Right kidney (tissue), 1 donor: ENCODE measurements around the gene NCOA1.
"Not testable (repeated sequence)": the region's sequence is repeated elsewhere in the genome, so short reads cannot be mapped to it uniquely, and the experiment has no call there.

Source experiments
- DNase-seq: peaks from one replicate; pipeline ENCODE4 v3.0.0-alpha.2; 2016

The NCOA1 gene

DNA sequence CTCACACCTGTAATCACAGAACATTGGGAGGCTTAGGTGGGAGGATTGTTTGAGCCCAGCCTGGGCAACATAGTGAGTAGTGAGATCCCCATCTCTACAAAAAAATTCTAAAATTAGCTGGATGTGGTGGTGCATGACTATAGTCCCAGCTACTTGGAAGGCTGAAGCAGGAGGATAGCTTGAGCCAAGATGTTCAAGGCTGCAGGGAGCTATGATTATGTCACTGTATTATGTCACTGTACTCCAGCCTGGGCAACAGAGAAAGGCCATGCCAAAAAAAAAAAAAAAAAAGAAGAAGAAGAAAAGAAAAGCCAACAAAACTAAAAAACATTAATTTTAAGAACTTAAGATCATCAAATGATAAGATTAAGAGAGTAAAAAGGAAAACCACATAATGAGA is 17.4 kb upstream of the NCOA1 start:
- DNase-seq, result no peak

DNA sequence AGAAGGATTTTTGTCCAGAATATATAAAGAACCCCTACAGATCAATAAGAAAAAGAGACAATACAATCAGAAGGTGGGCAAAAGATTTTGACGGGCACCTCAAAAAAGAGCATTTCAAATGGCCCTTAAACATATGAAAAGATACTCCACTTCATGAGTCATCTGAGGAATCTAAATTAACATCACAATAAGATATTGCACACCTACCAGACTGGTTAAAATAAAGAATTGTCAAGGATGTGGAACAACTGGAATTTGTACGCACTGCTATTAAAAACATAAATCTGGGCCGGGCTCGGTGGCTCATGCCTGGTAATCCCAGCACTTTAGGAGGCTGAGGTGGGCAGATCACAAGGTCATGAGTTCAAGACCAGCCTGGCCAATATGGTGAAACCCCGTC is 17.0 kb upstream of the NCOA1 start:
- DNase-seq, result no peak

DNA sequence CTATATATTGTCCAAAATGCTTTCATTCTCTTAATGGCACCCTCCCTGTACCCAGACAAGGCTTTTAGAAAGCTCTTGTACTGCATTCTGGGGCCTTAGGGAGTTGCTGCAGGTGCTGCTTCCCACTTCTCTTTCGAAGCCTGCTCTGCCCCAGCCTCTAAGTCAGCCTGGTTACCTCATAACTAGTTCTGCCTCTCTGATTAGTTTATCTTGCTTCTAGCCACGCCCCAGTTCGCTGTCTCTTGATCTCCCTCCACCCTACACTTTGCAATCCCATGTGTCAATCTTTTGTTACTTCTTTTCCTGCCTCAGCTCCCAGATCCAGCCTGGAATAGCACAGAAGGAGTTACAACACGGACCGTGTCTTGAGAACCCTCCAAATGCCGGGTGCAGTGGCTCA is 13.8 kb upstream of the NCOA1 start:
- no peak for DNase-seq

DNA sequence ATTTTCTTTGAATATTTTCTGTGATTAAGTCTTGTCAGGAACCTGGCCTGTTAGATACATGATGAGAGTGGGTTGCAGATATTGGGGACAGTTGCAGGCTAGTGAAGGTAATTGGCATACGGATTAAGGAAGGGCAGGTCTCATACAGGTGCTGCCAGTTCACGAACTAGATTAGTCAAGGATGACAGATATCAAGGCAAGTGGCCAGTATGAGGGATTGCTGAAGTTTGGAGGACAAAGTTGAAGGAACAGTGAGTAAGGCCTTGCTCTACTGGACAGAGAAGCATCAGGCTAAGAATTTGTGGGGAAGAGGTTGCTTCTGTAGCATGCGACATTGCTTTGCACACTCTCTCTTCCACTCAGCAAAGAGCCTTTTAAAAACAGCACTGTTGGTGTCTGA is 12.8 kb upstream of the NCOA1 start:
- DNase-seq, result no peak

DNA sequence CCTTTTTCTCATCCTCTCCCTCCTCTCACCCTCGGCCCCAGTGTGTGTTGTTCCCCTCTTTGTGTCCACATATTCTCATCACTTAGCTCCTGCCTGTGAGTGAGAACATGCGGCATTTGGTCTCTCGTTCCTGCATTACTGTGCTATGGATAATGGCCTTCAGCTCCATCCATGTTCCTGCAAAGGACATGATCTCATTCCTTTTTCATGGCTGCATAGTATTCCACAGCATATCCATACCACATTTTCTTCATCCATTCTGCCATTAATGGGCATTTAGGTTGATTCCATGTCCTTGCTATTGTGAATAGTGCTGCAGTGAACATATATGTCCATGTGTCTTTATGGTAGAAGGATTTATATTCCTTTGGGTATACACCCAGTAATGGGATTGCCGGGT is 10.8 kb upstream of the NCOA1 start:
- no peak for DNase-seq

DNA sequence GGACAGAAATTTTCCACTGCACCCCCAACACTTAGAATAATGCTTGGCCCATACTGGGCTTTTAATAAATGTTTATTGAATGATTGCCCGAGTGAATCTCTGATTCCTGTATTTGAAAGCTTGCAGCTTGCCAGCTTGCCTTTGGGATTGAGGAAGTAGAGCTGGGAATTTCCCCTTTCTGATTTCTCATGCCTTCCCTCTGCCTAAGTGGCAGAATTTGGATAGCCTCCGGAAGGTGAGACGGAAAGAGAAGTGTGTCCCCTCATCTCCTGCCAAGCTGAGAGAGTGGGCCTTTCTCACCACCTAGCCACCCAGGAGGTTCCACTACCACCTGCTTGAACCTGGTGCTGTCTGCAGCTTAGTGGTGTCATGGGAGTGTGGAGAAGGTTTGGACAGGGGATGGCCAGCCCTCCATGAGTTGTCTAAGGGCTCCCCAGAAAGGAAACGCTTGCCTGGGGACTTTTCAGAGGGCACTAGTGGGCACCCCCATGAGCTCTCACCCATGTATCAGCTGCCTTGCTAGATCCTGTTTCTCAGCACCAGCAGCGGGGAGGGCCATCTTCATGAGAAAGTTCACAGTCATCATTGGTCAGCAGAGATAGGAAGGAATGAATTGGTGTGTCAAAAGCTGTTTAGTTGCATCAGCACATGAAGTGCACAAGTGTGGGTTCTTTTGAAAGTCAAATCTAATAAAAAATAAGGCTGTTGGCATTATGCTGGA is 8.6 kb upstream of the NCOA1 start:
- DNase-seq, result no peak

DNA sequence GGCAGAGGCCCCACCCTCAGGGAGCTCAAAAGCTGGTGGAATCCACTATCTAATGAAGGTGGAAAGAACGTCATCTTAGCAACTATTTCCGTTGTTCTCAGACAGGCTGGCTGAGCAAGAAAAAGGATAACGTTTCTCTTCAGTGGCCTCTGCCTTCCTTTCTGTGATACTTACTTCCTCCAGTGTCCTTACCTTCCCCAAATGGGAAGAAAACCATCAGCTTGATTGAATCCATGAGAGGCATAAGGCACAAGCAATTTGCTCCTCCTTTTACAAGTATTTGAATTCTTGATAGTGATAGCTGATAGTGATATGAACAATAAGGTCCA is 8.1 kb upstream of the NCOA1 start:
- no peak for DNase-seq

DNA sequence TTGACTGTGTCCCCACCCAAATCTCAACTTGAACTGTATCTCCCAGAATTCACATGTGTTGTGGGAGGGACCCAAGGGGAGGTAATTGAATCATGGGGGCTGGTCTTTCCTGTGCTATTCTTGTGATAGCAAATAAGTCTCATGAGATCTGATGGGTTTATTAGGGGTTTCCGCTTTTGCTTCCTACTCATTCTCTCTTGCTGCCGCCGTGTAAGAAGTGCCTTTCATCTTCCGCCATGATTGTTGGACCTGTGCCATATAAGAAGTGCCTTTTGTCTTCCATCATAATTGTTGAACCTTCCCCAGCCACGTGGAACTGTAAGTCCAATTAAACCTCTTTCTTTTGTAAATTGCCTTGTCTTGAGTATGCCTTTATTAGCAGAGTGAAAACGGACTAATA is 6.4 kb upstream of the NCOA1 start:
- DNase-seq, result not testable (repeated sequence)

DNA sequence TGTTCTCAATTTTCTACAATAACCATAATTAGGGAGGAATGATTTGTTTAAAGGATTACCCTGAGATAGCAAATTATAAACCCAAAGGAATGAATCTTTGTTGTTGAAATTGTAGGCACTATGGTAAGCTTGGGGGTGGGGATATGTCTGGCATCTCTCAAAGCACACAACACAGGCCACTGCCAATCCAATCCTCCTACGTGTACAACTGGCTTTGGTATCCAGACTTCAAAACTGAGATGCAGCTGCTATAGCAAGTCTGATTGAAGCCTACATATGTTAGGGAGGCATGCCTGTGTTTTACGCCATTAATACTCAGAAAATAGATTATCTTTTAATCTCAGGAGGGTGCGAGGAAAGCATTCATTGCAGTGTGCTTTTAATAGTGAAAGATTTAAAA is 5.9 kb upstream of the NCOA1 start:
- no peak for DNase-seq

DNA sequence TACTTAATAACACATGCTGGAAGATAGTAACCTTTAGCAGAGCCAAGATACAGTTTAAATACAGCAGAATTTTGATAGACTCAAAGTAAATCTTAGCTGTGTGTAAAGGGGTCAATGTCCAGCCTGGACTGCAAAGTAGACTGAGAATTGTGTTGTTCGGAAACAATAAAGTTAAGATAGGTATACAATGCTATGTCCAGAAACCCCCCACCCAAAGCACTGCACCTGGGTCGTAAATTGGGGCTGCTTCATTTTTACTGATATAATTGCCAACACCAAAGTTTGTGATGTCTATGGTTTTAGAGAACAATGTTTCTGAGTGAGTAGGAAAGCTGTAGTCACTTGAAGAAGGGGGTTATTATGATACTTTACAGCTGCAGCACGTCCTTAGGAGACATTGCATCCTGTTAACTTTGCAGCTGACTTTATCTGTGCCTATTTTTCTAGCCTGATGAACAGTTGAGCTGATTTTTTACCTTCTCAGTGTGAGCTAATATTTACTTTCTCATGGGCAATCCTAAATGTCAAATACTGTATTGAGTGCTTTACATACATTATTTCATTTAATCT is 4.3 kb upstream of the NCOA1 start:
- DNase-seq, result no peak

DNA sequence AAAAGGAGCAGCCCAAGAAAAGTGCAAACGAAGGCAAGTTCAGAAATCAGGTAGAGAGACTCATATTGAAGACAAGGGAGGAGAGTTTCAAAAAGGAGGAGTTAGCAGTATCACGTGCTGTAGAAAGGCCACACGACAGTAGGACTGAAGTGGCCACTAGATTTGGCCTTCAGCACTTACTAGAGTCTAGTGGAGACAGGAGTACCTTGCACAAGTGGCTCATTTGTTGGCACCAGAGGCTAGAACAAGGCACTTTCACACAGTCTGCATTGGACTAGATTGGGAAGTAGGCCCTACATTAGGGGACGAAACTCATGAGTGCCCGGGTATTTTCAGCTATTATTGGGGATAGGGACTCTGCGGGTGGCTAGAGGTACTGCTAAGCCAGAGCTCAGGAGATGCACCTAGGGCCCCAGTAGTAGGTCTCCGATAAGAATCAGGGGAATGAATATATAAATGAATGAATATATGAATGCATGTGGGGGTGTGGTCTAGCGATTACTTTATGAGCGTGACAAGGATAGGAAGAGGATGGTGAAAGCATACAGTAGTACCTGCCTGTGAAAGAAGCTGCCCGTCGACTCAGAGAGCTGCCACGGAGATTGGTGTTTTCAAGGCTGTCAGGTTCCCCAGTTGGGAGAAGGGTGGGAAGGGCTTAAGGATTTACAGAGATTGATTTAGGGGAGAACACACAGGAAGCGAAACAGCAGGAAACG is 1.4 kb upstream of the NCOA1 start:
- peak; percentile 34 for DNase-seq

DNA sequence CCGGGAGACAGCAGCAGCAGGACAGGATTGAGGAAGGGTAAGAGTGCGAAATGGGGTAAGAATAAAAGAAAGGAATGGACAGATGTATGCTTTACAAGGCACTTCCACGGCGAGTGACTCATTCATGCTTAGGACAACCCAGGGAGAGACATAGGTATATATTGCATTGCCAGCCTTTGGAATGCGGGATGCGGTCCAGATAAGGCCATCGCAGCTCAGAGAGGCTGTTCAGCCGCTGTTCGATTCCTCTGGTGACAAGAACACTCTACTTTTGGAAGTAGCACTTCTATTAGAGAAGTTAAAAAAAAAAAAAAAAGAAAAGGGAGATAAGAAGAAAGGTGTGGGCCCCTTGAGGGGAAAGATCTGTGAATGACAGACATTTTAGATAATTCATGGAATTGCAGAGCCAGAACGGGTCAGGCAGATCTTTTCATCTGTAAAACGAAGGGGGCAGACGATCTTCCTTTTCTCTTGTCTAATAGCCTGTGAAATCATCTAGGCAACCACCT is 819 bp upstream of the NCOA1 start:
- DNase-seq, result no peak

DNA sequence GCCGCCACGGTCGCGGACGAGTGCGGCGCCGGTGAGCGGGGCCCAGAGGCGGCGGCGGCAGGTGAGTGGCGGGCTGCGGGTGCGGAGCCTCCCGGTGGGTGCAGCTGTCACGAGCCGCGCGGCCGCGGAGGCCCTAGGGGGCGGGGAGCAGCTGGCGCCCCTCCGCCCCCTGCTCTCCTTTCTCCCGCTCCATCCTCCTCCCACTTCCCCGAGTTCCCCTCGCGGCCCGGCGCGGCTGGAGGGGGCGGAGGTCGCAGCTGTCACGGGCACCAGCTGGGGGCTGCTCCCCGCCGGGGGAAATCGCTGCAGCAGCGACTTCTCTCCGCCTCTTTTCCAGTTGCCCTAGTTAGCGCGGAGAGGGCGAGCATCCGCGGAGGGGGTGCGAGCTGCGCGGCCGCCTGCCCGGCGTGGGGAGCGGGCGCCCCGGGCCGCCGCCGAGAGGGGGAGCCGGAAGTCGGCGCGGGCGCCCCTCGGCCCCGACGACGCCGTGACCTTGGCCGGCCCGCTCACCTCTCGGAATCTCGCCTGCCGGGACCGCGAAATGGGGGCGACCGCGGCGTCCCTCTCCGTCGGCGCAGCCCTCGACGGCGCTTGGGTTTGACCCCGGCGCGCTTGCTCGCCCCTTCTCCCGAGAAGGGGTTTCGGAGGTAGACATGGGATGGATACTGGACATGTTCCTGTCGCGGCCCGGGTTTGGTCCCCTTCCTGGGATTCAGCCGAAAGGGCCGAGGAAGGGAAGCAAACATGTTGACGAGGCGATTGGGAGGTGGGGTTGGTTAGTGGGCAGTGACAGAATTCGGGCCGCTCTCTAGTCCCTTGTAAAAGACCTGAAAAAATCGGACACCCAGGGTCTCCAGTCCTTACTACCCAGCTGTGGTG is 727 bp downstream of the NCOA1 start:
- peak; percentile 81 for DNase-seq

DNA sequence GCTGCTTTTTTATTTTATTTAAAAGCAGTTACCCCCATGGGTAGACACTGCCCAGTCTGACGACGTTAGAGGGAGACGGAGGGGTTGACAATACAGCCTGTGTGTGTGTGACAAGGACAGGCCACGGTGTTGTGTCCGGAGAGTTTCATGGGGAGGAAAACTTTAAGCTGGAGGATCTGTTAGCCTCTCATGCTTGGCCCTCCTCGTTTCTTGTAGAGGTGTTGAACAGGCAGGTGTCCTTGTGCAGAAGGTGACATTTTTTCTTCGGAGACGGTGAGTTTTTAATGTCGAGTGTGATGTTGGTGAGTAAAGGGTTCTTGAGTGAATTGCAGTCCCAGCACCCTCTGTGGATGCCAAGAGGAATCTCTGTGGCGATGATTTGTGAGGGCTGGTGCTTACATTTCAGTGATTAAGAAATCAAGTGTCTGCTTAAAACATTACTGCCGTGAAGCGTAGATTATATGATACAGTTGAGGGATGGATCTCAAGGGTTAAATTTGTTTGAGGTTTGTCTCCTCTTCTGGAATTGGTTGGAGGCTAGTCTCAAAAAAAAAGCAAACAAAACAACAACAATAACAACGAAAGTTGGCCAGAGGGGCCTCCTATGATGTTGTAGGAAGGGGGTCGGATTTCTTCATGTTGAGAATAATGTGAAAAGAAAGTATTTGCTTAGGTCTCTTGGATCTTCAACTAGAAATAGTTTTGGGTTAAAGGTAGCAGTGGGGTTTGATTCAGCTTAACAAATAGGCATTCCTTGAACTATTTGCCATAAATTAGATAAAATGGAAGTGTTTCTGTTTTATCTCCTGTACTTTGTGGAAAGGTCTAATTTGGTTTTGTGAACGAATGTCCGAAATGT is 1.6 kb downstream of the NCOA1 start:
- DNase-seq, result peak; percentile 13

DNA sequence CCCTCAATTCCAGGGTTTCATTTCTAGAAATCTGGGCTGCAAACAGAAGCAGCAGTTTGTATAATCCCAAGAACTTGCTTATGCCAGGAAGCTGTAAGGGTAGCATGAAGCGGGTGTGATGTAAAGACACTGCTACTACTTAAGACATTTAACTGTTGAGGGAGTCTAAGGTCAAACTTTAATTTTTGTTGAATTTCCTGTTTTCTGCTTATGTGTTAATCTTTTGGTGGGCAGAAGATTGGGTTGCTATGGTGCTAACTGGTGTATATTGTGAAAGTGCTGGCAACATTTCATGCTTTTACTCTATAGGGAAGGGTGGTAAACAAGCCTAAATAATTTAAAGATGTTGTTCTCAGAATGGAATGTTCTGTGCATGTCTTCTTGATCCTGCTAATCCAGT is 2.7 kb downstream of the NCOA1 start:
- peak; percentile 5 for DNase-seq

DNA sequence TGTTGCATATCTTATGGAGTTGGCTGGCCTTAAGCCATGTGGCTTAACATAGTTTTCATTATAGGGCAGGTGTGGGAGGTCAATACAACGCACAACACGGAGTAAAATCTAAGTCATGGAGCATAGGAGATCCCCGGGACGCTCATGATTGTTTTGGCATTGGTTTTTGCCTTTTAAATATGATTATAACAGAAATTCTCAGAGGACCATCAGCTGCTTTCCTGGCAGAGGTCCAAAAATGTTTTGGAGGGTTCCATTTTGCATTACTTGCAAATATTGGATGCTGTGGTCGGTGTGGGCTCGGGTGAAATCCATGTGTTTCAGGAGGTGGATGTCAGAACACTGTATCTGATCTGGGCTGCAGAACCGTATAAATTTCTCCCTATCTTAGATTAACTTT is 3.4 kb downstream of the NCOA1 start:
- no peak for DNase-seq

DNA sequence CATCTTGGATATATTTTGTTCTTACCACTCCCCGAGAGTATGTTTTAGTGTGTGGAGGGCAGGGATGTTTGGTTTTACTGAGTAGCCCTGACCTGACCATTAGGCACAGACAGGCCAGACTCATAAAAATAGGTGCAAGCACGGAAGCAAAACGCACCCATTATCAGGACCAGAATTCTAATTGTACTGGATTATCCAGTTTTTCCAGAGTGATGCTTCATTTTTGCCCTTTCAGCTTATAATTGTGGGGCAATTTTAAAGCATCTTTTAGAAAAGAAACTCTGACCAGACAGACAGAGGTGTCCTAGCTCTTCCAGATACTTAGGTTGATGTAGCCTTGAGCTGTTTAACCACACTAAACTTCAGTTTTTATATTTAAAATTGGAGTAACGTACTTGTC is 4.4 kb downstream of the NCOA1 start:
- no peak for DNase-seq

DNA sequence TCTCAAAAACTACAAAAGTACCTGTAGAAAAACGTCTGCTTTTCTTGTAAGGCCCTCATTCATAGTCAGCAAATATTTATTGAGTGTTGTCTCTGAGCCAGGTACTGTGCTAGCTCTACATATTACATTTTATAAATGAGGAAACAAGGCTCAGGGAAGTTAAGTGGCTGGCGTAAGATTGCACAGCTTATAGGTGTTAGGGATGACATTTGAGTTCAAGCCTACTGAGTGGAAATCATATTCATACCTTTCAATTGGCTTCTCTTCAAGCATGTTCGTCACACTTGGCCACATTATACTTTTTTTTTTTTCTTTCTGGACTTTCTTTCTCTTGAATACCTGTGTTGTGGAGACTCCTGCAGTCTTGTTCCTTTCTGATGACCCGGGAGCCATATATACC is 5.9 kb downstream of the NCOA1 start:
- DNase-seq, result no peak

DNA sequence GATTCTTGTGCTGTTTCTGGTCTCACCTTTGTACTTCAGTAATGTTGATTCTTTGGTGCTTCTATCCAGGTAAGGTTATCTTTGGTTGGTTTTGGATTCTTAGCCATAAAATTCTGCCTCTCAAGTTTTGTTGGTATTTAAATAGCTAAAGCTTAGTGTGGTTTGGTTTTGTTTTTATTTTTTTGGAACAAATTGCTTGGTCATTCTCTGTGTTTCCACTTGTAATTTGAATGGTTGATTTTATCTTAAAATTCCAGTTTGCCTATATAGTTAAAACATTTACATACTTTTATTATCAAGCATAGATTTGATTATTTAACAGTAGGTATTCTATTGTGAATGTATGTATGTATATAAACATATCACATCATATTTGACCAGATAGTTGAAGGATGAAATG is 6.6 kb downstream of the NCOA1 start:
- no peak for DNase-seq

DNA sequence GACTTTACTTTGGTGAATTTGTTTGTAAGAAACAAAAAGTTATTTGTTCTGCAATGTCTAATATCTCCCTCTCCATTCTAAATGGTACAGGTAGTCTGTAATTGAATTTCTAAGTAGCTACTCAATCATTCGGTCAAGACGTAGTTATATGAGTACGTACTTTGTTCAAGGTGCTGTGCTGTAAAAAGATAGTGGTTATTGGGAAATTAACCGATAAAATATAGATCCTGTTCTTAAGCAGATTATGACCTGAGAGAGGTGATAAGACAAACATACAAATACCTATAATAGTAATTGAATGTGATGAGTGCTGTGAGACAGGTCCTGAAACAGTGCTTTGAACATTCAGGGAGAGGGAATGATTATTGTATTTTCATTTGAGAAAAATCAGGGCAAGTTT is 7.1 kb downstream of the NCOA1 start:
- DNase-seq, result no peak

DNA sequence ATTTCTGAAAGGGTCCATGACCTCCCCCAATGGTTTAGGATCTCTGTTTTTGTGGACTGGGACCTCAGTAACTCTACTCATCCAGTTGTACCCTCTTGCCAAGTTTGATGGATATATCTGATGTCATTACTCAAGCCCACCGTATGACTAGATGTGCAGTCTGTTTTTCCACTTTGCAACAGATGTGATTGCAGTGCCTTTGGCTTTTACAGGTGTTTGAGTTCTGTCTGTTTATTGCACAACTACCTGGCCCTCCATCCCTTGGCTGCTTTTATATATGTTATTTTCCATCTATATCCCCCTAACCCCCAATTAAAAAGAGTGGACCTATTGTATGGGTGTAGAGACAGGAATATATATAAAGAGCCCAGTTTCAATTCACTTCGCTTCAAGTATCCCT is 10.8 kb downstream of the NCOA1 start:
- DNase-seq, result no peak
